OCI-LY7 (cell line): ENCODE data around the gene KLF16.

Experiments used
- EZH2phosphoT487 ChIP-seq: fragments of 200-600 bp; sonication (generic); IDR thresholded peaks from 2 replicates; pipeline ENCODE4 v1.6.1; 2018; ENCODE audit warnings: low read depth, borderline replicate concordance, mild to moderate bottlenecking, mixed run types, antibody characterized with exemption, low read length, moderate library complexity, mixed read lengths
- TF ChIP-seq, protein P1 (sequence below): fragments of 200-600 bp; sonication (generic); conservative IDR thresholded peaks from 2 replicates; pipeline ENCODE4 v1.5.1; 2014; ENCODE audit warnings: mild to moderate bottlenecking, antibody characterized with exemption, low read length, moderate library complexity, mixed read lengths

DNA sequence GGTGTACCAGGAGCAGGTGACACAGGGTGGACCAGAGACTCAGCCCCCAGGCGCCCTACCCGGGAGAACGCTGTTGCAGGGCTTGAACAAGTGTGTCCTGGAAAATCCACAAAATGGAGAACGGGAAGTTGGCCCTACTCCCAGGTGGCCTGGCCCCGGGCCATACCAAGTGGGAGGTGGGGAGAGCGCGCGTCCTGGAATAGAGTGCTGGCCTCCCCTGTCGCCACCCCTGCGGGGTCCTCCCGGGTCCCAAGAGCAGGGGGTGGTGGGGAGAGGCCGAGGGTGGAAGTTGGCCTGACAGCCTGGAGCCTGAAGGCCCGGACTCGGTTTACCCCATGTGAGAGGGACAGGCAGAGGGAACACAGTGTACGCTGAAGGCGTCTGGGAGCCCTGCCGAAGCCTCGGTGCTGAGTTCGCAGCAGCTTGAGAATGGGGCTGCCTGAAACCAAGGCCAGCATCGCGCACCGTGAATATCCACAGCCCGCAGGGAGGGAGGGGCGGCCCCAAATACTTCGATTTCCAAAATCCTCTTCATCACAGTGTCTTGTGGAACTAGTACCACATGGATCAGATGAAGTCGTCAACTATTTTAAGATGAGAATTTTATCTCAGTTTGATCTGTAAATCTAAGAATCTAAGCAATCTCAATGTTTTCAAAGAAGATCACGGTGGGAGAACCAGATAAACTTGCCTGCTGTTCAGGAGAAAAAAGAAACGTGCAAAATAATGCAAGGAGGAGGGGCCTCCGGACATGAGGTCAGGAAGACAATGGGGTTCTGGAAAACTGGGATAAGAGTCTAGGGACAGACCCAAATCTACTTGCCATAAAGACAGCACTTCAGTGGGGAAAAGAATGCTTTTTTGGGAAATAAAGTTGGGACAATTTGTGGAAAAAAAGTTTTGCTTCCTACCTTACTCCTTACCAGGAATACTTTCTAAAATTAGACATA is 10.4 kb upstream of the KLF16 start:
- TF ChIP-seq, protein P1, sequence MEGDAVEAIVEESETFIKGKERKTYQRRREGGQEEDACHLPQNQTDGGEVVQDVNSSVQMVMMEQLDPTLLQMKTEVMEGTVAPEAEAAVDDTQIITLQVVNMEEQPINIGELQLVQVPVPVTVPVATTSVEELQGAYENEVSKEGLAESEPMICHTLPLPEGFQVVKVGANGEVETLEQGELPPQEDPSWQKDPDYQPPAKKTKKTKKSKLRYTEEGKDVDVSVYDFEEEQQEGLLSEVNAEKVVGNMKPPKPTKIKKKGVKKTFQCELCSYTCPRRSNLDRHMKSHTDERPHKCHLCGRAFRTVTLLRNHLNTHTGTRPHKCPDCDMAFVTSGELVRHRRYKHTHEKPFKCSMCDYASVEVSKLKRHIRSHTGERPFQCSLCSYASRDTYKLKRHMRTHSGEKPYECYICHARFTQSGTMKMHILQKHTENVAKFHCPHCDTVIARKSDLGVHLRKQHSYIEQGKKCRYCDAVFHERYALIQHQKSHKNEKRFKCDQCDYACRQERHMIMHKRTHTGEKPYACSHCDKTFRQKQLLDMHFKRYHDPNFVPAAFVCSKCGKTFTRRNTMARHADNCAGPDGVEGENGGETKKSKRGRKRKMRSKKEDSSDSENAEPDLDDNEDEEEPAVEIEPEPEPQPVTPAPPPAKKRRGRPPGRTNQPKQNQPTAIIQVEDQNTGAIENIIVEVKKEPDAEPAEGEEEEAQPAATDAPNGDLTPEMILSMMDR = no peak
- TF ChIP-seq EZH2phosphoT487 = no peak
